ENCODE results near the gene TMEM184B.

TMEM184B gene

DNA sequence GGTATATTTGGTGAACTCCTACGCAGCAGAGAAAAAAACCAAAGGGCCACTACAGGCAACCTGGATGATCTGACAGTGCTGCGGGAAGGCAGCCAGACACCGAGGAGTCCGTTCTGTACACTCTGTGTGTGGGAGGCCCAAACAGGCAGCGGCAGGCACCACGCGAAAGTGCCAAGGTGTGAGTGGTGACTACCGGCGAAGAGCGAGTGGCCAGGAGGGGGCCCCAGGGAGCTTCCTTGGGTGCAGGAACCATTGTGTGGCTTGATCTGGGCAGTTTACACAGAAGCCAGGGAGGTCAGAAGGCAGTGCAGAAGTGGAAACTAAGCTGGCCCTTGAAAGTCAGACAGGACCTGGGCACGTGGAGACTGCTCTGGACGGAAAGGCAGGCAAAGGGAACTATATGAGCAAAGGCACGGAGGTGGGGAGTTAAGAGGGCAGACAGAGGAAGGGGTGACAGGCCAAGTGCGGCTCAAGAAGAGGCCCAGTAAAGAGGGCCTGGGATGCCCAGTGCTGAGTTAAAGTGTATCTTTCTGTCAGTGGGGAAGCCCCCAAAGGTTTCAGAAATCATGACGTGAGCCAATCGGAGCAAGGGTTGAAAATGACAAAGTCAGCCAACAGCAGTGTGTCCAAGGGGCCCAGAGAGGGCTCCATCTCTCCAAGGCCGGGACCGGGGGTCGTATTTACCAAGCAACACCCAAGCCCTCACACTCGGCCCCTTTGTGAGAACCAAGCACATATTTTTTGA lies 10.6 kb downstream of the TMEM184B start:
- no peak for DNase-seq (ENCODE audit: low read depth)
- TF ChIP-seq CTCF (conservative IDR thresholded peaks at IDR 0.05; ENCODE audit: low read depth, low read length) = peak; percentile 77
- H3K4me3 ChIP-seq (ENCODE audit: low read length) = no peak overlapping the region

- DNase-seq (ENCODE audit: low read depth) = peak; percentile 76
- TF ChIP-seq CTCF (conservative IDR thresholded peaks at IDR 0.05; ENCODE audit: low read depth, low read length) = peak; percentile 47
- H3K4me3 ChIP-seq (ENCODE audit: low read length) = no peak overlapping the region
Observed at GRCh38 chr22:38260761-38261681, 11.8 kb downstream of the TMEM184B start.

DNA sequence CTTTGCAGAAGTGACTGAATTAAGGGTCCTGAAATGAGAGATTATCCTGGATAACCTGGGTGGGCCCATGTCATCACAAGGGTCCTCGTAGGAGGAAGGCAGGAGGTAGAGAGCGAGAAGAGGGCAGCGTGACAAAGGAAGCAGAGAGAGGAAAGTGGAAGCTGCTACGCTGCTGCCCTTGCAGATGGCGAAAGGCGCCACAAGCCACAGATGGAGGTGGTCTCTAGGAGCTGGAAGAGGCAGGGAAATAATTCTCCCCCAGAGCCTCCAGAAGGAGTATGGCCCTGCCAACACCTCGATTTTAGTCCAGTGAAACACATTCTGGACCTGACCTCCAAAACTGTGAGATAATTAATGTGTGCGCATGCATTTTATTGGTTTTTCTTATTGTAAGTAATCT lies 13.4 kb downstream of the TMEM184B start:
- no peak overlapping the region for H3K4me3 ChIP-seq (ENCODE audit: low read length)
- TF ChIP-seq CTCF (conservative IDR thresholded peaks at IDR 0.05; ENCODE audit: low read depth, low read length) = no peak
- no peak for DNase-seq (ENCODE audit: low read depth)

DNA sequence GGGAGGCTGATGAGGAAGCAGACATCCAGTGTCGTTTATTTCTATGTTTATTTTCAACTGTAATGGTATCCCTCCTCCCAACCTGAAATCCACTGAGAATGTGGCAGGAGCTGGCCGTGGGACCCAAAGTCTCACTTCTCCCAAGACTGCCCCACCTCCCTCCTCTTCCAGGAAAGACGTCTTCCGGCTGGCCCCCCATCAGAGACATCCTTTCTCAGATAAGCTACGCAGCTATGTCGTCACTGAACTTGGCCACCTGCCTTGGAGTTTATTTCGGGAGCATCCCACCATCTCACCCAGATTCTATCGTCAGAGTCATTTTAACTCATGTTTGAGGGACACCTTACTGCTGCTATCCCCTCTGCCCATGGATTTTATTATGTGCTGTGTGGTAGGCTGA lies 13.9 kb downstream of the TMEM184B start:
- no peak overlapping the region for H3K4me3 ChIP-seq (ENCODE audit: low read length)
- no peak for TF ChIP-seq CTCF (conservative IDR thresholded peaks at IDR 0.05; ENCODE audit: low read depth, low read length)
- no peak for DNase-seq (ENCODE audit: low read depth)

GRCh38 chr22:38257650-38258250 lies 15.1 kb downstream of the TMEM184B start:
- no peak for TF ChIP-seq CTCF (conservative IDR thresholded peaks at IDR 0.05; ENCODE audit: low read depth, low read length)
- H3K4me3 ChIP-seq (ENCODE audit: low read length) = no peak overlapping the region
- DNase-seq (ENCODE audit: low read depth) = no peak

GRCh38 chr22:38257181-38257580 lies 15.6 kb downstream of the TMEM184B start:
- DNase-seq (ENCODE audit: low read depth) = no peak
- no peak for TF ChIP-seq CTCF (conservative IDR thresholded peaks at IDR 0.05; ENCODE audit: low read depth, low read length)
- no peak overlapping the region for H3K4me3 ChIP-seq (ENCODE audit: low read length)

All from retinal pigment epithelial cell (primary cell).